HL-60 (cell line): Measurements from ENCODE around the gene LYRM9.

ENCODE experiments used
- DNase-seq, 2 experiments: peaks; one replicate each; pipeline ENCODE4 v3.0.0-alpha.2; 2010 to 2020; ENCODE audit warnings: low read depth in 1 of 2, low spot score in 1 of 2
- H3K27ac ChIP-seq: fragments of 250-450 bp; sonication (Bioruptor Pico); replicated peaks from 2 replicates; pipeline ENCODE4 v1.5.1; 2020; ENCODE audit warnings: mild to moderate bottlenecking, moderate library complexity
- H3K27me3 ChIP-seq: fragments of 250-450 bp; sonication (Bioruptor Pico); 2 replicates; pipeline ENCODE4 v1.5.1; 2021; ENCODE audit warnings: mild to moderate bottlenecking, moderate library complexity; ENCODE audit not compliant: insufficient read depth, poor library complexity, severe bottlenecking
- H3K4me3 ChIP-seq: replicated peaks from 2 replicates; pipeline ENCODE4 v1.5.1; 2011; ENCODE audit warnings: mild to moderate bottlenecking, control low read depth, low read length; ENCODE audit not compliant: insufficient read depth
- GABPA ChIP-seq: IDR thresholded peaks from 2 replicates; pipeline ENCODE4 v1.6.1; 2012; ENCODE audit warnings: low read depth
- POLR2AphosphoS5 ChIP-seq: IDR thresholded peaks from 2 replicates; pipeline ENCODE4 v1.6.1; 2012; ENCODE audit warnings: low read depth
- SPI1 ChIP-seq: IDR thresholded peaks from 2 replicates; pipeline ENCODE4 v1.6.1; 2012; ENCODE audit warnings: low read depth, mild to moderate bottlenecking, borderline replicate concordance
- TF ChIP-seq, protein P1 (sequence below): IDR thresholded peaks from one replicate; pipeline ENCODE4 v1.5.1; 2011; ENCODE audit warnings: low read length, control low read depth, inconsistent platforms; ENCODE audit not compliant: insufficient read depth
- TF ChIP-seq, protein P2 (sequence below): IDR thresholded peaks from 2 replicates; pipeline ENCODE4 v1.6.1; 2012; ENCODE audit warnings: low read depth; ENCODE audit not compliant: insufficient replicate concordance

LYRM9 gene

GRCh38 chr17:27855454-27855853, 37.7 kb downstream of the LYRM9 start:
- no peak overlapping the region for H3K4me3 ChIP-seq
- peaks cover 4% of the 10 kb centered on the region for H3K27me3 ChIP-seq
- TF ChIP-seq, protein P1, sequence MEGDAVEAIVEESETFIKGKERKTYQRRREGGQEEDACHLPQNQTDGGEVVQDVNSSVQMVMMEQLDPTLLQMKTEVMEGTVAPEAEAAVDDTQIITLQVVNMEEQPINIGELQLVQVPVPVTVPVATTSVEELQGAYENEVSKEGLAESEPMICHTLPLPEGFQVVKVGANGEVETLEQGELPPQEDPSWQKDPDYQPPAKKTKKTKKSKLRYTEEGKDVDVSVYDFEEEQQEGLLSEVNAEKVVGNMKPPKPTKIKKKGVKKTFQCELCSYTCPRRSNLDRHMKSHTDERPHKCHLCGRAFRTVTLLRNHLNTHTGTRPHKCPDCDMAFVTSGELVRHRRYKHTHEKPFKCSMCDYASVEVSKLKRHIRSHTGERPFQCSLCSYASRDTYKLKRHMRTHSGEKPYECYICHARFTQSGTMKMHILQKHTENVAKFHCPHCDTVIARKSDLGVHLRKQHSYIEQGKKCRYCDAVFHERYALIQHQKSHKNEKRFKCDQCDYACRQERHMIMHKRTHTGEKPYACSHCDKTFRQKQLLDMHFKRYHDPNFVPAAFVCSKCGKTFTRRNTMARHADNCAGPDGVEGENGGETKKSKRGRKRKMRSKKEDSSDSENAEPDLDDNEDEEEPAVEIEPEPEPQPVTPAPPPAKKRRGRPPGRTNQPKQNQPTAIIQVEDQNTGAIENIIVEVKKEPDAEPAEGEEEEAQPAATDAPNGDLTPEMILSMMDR, result no peak
- TF ChIP-seq GABPA (no peak), POLR2AphosphoS5 (no peak), SPI1 (no peak)
- TF ChIP-seq, protein P2, sequence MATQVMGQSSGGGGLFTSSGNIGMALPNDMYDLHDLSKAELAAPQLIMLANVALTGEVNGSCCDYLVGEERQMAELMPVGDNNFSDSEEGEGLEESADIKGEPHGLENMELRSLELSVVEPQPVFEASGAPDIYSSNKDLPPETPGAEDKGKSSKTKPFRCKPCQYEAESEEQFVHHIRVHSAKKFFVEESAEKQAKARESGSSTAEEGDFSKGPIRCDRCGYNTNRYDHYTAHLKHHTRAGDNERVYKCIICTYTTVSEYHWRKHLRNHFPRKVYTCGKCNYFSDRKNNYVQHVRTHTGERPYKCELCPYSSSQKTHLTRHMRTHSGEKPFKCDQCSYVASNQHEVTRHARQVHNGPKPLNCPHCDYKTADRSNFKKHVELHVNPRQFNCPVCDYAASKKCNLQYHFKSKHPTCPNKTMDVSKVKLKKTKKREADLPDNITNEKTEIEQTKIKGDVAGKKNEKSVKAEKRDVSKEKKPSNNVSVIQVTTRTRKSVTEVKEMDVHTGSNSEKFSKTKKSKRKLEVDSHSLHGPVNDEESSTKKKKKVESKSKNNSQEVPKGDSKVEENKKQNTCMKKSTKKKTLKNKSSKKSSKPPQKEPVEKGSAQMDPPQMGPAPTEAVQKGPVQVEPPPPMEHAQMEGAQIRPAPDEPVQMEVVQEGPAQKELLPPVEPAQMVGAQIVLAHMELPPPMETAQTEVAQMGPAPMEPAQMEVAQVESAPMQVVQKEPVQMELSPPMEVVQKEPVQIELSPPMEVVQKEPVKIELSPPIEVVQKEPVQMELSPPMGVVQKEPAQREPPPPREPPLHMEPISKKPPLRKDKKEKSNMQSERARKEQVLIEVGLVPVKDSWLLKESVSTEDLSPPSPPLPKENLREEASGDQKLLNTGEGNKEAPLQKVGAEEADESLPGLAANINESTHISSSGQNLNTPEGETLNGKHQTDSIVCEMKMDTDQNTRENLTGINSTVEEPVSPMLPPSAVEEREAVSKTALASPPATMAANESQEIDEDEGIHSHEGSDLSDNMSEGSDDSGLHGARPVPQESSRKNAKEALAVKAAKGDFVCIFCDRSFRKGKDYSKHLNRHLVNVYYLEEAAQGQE, result no peak
- no peak for DNase-seq
- no peak overlapping the region for H3K27ac ChIP-seq

GRCh38 chr17:27854163-27854562, 39.0 kb downstream of the LYRM9 start:
- Histone ChIP-seq H3K27ac (no peak overlapping the region), H3K4me3 (no peak overlapping the region), H3K27me3 (peaks cover 4% of the 10 kb centered on the region)
- TF ChIP-seq, protein P1, result no peak
- no peak for TF ChIP-seq GABPA
- TF ChIP-seq SPI1, result no peak
- no peak for TF ChIP-seq POLR2AphosphoS5
- TF ChIP-seq, protein P2, result no peak
- DNase-seq, result no peak

DNA sequence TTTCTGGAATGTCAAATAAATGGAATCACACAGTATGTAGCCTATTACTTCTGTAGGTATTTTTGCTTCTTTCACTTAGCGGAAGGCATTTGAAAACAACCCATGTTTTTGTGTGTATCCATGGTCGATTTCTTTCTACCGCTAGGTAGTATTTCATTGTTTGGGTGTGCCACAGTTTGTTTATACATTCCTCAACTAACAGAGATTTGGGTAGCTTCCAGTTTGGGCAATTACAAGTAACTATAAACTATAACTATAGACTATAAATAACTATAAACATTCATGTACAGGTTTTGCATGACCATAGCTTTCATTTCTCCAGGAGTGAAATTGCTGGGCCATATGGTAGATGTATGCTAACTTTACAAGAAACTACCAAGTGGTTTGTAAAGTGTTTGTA, 40.1 kb downstream of the LYRM9 start:
- TF ChIP-seq POLR2AphosphoS5 (no peak), SPI1 (no peak), GABPA (no peak)
- TF ChIP-seq, protein P2, result no peak
- TF ChIP-seq, protein P1, result no peak
- peaks cover 6% of the 10 kb centered on the region for H3K27me3 ChIP-seq

More for the DNA sequence above, 40.1 kb downstream of the LYRM9 start:
- H3K27ac ChIP-seq, result no peak overlapping the region
- no peak for DNase-seq
- no peak overlapping the region for H3K4me3 ChIP-seq
